HG03575 (cell line): Measurements from ENCODE around the gene LRRC75B.

ENCODE experiments used
- ATAC-seq: cut with Tn5 transposase; IDR thresholded peaks from one replicate; pipeline ENCODE4 v1.9.1; 2021; ENCODE audit not compliant: unreplicated experiment, insufficient number of reproducible peaks, low FRiP score; ENCODE audit errors: extremely low read depth

LRRC75B gene

GRCh38 chr22:24589518-24590030, 3.3 kb downstream of the LRRC75B start:
- no peak for ATAC-seq

DNA sequence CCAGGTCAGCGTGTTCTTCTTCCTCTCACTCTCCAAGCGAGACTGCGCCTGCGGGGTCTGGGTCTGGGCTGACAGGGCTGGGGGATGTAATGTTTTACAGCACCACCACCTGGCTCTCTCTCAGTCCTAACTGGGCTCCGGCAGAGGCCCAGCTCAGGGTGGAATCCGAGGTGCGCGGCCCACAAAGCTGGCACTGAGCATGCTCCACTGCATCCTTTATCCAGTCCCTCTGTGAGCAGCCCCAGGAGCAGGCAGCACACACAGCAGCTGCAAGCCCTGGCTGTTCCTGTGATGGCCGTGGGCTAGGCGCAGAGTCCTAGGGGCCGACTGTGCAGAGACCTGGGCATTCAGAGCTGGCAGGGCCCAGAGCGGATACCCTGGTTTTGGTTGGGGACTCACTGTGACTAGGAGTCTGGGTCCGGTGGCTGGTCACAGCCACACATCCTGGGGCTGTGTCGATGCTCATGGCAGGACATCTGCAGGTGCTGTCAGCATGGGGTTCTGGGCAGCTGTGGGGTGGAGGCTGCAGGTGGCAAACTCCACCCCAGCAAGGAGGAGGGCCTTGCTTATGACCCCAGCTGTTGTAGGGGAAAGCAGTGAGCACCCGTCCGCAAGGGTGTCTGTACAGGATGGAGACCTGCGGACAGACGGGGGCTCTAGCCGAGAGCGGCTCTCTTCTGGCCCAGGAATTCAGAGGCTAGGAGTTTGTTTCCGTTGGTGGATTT, 4.0 kb downstream of the LRRC75B start:
- ATAC-seq = no peak

DNA sequence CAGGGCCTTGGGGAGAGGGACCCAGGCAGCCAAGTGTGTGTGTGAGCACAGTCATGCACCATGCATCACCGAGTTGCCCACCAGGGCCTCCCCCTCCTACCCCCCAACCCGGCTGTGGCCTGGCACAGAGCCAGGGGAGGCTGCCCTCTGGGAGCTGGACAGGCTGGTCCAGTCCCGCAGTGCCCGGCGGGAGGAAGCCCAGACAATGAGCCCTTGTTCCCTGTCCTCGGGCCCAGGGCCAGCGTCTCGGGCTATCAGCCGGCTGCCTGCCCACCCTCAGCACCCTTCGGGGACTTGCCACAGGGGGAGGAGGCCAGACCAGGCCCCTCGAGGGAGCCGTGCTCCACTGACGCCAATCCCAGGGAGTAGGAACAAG, 4.5 kb downstream of the LRRC75B start:
- ATAC-seq = no peak

DNA sequence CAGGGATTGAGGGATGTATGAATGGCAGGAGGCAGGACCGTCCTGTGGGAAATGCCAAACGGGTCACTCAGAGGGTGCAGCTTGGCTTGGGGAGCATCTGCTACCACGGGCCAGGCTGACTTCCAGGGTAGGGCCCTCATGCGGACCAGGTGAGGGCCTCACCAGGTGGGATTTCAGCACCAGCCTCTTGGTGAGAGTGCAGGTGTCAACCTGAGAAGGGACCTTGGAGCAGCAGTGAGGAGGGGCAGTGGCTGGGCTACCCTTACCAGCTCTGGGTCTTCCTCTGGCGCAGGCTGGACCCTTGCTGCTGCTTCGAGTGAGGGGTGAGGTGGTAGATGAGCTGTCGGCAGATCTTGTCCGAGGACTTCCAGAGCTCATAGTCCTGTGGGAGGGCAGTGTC, 4.9 kb downstream of the LRRC75B start:
- ATAC-seq = no peak

GRCh38 chr22:24587251-24587650, 5.6 kb downstream of the LRRC75B start:
- ATAC-seq = no peak

- no peak for ATAC-seq
These were observed 6.8 kb downstream of the LRRC75B start for GRCh38 chr22:24585927-24586546.

- no peak for ATAC-seq
These were observed 7.4 kb downstream of the LRRC75B start for GRCh38 chr22:24585461-24585860.

DNA sequence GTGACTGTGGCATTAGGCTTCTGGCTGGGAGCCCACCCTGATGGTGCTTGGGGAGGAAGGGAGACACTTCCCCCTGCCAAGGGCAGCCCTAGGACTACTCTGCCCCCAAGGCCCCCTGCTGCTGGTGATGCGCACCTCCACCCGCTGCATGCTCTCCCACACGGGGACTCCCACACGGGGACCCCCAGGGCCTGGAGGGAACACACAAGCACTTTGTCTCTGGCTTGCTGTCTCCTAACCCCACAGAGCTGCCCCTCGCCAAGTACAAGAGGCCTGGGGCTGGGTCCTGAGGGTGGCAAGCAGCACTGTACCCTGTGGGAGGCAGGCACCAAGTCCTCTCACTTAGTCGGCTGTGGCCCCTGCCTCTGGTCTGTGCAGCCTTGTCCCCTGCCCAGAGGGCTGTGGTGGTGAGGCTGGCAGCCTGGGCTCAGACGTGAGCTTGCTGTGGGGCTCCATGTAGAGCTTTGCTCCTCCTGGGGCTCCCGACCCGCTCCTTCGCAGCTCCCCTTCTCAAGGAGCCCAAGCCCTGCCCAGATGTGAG, 7.9 kb downstream of the LRRC75B start:
- ATAC-seq = no peak

DNA sequence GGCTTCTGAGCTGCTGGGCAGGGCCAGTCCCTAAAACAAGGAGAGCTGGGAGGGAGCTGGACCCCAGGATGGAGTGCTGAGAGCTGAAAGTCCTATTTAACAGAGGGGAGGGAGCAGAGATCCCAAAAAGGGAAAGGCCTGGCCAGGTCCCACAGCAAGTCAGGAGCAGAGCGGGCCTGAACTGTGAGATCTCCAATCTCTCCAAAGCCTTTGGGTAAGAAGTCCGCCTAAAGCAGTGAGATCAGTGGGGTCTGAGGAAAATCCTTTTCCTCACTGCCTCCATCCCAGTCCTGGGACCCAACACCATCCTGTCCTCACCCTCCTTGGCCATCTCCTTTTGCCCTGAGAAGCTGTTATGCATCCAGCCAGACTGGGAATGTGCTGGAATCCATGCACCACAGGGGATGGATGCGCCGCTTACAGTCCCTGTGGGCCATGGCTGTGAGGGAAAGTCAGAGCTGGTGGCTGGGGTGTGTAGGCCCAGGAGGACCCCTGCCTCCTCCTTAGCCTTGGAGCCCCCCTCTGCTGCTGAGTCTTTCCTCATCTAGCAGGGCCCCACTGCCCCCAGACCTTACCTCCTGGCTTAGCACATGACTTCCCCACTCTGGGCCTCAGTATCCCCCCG, 8.6 kb downstream of the LRRC75B start:
- ATAC-seq = no peak

- no peak for ATAC-seq
These were observed 9.4 kb downstream of the LRRC75B start for GRCh38 chr22:24583221-24584165.

DNA sequence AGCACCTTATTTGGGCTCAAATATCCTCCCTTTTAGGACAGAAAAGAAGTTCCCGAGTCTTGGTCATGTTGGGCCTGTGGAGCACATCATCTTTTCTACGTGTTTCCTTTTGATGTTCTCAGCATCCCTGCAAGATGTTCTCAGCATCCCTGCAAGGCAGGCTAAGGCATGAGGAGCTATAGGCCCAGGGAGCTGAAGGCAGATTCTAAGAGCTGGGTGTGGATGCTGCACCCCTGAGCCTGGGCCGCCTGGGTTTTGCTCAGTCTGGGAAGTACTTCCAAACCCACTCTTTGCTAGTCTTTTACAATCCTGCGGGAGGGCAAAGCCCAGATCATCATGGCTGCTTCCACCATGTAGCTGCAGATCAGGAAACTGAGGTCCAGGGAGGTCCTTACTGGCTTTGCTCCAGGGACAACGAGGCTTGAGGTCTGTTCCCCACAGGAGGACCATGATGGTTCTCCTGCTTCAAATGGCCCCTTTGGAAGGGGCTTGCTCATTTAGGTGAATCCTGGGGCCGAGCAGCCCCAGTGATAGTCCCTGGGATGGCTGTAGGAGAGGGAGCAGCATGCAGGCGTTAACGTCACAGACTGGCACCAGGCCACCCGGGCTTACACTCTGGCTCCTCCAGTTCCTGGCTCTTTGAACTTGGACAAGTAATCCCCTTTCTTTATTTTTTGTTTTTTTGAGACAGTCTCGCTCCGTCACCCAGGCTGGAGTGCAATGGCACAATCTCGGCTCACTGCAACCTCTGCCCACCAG, 10.6 kb downstream of the LRRC75B start:
- no peak for ATAC-seq

DNA sequence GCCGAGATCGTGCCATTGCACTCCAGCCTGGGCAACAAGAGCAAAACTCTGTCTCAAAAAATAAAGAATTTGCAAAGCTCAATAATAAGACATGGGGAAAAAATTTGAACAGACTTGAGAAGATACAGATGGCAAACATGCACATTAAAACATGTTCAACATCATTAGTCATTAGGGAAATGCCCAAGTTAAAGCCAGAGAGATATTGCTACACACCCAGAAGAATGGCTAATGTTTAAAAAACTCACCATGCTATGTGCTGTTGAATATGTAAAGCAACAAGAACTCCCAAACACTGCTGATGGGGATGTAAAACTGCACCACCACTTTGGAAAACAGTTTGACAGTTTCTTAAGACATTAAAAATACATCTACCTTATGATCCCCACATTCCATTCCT, 12.6 kb downstream of the LRRC75B start:
- no peak for ATAC-seq

DNA sequence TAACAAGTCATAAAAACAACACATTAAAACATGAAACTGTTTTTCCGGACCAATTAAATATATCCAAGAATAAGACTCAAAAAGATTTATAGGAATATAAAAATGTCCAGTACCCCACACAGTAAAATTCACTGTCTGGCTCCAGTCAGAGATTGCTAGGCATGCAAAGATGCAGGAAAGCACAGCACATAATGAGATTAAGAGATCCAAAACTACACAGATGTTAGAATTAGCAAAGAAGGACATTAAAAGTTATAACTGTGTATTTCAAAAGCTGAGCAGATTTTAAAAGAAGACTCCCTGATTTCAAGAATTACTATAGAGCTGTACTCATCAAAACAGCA, 13.6 kb downstream of the LRRC75B start:
- ATAC-seq = no peak

DNA sequence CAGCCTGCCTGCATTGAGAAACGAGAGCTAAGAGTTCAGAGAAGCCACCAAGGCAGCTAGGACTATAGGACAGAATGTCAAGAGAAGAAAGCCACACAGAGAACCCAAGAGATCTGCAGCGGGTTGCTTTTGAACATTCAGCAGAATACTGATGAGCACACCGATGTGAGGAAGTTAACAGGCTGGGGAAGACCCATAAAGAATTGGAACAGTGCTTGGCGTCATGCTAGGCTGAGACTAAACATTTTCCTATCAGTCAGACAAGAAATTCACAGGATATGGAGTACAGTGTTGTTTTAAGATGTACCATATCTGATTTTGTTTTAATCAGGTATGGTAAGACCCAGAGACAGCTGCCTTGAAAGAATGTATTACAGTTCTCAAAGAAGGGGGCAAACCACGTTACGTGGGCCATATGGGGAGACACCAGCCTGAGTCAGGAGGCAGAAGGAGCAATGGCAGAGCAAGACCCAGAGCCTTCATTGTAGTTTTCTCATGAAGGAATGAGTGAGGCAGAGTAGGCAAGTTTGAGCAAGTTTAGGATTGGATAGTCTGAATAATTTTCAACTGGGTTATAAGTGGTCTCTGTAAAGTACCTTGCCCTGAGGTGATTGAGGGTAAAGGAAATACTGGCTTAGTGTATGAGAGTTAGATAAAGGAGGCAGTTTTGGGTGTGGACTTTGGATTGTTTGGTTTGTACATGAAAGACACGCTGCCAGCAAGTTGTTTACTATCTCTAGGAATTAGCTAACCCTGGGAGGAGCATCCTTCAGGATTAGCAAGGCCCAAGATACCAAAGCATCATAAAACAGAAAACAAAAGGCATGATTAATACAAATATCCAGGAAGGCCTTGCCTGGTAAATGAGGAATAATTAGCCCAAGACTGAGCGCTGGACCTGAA, 14.3 kb downstream of the LRRC75B start:
- no peak for ATAC-seq

DNA sequence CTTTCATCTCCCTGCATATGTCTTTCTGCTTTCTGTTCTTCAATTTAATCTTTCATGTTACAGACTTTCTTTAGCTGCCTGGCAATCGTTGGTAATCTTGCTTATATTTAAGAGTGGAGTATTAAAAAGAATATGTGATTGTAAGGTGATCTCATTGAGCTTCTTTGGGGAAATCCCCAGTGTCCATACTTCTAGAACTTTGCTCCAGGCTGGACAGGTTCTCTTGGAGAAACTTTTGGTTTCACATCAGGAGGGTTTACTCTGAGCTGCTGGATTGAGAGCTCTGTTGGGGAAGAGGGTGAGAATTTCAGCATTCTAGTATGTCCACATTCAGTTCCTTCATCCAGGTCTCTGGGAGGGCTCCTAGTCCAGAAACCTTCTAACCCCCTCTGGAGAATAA, 16.1 kb downstream of the LRRC75B start:
- no peak for ATAC-seq

DNA sequence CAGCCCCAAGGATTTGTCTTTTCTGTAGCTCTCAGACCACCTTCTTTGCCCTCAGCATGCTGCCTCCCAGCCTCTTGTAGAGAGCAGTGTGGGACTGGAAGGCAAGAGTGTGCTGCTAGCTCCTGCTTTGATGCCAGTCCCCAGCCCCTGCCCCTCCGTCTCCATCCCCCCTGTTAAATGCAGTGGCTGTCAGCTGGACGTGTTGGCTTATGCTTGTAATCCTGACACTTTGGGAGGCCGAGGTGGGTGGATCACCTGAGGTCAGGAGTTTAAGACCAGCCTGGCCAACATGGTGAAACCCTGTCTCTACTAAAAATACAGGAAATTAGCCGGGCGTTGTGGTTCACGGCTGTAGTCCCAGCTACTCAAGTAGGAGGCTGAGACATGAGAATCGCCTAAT, 21.6 kb downstream of the LRRC75B start:
- no peak for ATAC-seq

DNA sequence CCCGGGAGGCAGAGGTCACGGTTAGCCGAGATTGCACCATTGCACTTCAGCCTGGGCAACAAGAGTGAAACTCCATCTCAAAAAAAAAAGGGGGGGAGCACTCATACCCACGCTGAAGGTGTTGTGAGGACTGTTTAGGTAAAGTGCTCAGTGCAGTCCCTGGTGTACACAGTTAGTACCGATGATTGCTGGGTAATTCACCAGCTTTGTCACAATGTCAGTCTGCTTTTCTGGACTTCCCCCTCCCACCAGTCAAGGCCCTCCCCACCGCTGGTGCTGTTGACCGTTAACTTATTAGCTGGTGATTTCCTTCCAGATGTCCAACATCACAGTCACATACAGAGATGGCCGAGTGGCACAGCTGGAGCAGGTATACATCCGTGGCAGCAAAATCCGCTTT, 25.2 kb downstream of the LRRC75B start:
- no peak for ATAC-seq
